SU-DHL-6 (cell line): ENCODE results near the gene ADAM12.

Experiments used
- EZH2phosphoT487 ChIP-seq: fragments of 200-600 bp; sonication (generic), shearing (Covaris generic); conservative IDR thresholded peaks from 2 replicates; pipeline ENCODE4 v1.6.1; 2018; ENCODE audit warnings: mild to moderate bottlenecking, antibody characterized with exemption, low read length, moderate library complexity, mixed read lengths
- TF ChIP-seq, protein P1 (sequence below): fragments of 200-600 bp; sonication (generic); IDR thresholded peaks from one replicate; pipeline ENCODE4 v1.5.1; 2017; ENCODE audit warnings: antibody characterized with exemption, mild to moderate bottlenecking, low read length, moderate library complexity; ENCODE audit not compliant: insufficient read depth, poor library complexity, severe bottlenecking

DNA sequence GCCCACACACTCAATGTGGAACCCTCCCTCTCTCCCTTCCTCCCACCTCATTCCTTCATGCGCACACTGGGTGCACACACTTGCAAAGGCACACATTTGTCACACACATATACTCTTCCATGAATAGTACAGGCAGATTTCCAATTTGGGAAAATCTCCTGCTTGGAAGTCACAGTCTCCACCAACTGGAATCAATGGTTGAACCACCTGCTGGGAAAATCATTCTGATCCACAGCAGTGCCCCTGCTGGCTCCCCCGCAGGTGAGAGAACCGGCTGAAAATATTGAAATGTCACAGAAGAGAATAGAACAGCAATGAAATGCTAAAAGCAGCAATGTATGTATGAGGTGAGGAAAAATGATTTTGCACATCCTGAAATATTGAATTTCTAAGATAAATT, 232.7 kb downstream of the ADAM12 start:
- TF ChIP-seq, protein P1, sequence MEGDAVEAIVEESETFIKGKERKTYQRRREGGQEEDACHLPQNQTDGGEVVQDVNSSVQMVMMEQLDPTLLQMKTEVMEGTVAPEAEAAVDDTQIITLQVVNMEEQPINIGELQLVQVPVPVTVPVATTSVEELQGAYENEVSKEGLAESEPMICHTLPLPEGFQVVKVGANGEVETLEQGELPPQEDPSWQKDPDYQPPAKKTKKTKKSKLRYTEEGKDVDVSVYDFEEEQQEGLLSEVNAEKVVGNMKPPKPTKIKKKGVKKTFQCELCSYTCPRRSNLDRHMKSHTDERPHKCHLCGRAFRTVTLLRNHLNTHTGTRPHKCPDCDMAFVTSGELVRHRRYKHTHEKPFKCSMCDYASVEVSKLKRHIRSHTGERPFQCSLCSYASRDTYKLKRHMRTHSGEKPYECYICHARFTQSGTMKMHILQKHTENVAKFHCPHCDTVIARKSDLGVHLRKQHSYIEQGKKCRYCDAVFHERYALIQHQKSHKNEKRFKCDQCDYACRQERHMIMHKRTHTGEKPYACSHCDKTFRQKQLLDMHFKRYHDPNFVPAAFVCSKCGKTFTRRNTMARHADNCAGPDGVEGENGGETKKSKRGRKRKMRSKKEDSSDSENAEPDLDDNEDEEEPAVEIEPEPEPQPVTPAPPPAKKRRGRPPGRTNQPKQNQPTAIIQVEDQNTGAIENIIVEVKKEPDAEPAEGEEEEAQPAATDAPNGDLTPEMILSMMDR, result no peak
- TF ChIP-seq EZH2phosphoT487, result no peak
